CD4-positive, alpha-beta T cell treated with Interferon gamma for 1 hour (primary cell): ENCODE measurements around the gene SUMO1.

ENCODE experiments used
- DNase-seq: peaks from one replicate; pipeline ENCODE4 v3.0.0-alpha.2; 2020

SUMO1 gene

GRCh38 chr2:202196727-202197126 is 41.7 kb downstream of the SUMO1 start:
- no peak for DNase-seq

DNA sequence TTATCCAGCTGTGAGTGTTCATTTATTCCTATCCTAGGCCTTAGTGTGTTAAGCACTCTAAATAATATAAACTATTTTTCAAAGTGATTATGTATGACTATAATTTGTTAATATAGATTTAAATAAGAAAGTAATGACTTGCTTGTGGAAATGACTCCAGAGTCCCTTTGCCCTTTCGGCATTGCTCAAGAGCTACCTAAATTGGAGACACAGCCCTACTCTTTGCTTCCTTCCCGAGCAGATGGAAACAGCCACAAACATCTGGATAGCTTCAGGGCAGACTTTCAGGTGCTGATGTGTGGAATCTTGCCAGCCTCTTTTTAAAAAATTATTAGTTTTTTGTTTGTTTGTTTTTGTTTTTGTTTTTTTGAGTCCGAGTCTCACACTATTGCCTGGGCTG is 44.0 kb downstream of the SUMO1 start:
- no peak for DNase-seq

GRCh38 chr2:202193881-202194353 is 44.5 kb downstream of the SUMO1 start:
- no peak for DNase-seq

DNA sequence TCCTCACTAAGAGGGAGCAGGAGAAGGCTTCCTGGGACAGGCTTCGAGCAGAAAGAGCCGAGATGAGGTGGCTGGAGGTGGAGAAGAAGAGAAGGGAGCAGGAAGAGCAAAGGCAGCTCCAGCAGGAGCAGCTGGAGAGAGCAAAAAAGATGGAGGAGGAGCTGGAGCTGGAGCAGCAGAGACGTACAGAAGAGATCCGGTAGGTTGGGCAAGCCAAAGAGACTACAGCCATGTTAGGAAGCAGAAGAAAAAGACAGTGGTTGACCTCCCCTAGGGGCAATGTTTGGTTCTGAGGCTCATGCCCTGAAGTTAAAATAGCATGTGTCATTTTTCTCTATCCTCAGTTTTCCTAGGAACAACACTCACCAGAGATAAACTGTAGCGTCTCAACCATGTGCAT is 45.1 kb downstream of the SUMO1 start:
- DNase-seq: no peak

- no peak for DNase-seq
These were observed 50.8 kb downstream of the SUMO1 start for GRCh38 chr2:202187570-202187969.

DNA sequence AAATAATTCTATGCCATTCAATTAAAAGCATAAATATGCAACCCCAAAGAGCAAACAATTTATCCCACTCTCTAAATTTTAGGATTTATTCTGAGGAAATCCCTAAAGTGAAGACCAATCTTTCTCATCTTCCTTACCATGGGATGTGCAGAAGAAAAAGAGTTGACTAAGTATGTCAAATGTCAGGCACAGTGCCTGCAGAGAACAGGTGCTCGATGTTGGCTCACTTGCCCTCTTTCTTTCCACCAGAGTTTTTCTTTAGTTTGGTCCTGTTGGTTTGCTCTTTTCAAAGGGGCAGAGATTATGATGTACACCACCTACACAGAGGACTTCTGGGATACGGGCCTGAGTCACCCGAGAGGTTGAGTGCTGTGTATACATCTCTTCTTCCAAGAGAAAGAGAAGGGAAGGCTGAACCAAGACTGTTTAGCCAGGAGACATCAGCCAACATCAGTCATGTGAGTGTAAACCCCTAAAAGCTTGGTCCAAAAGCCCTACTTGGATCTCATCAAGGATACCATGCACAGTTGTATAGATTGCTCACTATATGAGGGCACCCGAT is 51.7 kb downstream of the SUMO1 start:
- DNase-seq: no peak

DNA sequence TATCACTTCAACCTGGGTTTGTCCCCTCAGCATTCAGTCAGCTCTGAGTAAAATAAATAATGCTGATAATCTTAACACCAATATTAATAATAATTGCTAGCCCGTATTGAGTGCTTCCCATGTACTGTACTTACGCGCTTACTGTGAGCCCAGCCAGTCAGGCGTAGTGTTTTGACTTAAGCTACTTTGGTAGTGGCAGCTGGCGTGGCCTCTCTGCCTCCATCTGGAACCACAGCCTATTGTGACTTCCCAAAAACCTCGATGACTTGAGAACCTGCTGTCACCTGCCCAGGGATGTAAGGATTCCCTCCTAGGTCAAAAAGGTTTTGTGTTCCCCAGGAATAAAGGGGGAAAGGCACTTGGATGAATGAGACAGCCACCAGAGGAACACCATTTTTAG is 53.2 kb downstream of the SUMO1 start:
- DNase-seq: no peak

DNA sequence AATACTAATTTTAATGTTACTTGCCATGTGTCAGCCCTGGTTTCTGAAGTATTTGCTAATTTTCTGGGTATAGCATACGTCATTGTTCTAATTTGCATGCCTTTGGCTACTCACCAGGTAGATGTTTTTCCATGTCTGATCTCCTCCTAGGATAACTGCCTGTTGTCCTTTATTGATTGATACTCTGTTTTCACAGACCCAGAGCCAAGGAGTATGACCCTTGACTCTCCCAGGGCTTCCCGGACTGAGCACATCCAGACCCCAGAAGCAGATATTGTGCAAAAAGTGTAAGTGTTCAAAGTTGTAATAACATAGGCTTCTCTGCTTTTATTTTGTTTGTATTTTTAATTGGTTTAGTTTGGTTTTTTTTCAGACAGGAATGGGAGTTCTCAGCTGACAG is 53.8 kb downstream of the SUMO1 start:
- no peak for DNase-seq

GRCh38 chr2:202178346-202178958 is 59.9 kb downstream of the SUMO1 start:
- DNase-seq: peak; percentile 3

- DNase-seq: no peak
These were observed 65.8 kb downstream of the SUMO1 start for GRCh38 chr2:202172439-202173211.

DNA sequence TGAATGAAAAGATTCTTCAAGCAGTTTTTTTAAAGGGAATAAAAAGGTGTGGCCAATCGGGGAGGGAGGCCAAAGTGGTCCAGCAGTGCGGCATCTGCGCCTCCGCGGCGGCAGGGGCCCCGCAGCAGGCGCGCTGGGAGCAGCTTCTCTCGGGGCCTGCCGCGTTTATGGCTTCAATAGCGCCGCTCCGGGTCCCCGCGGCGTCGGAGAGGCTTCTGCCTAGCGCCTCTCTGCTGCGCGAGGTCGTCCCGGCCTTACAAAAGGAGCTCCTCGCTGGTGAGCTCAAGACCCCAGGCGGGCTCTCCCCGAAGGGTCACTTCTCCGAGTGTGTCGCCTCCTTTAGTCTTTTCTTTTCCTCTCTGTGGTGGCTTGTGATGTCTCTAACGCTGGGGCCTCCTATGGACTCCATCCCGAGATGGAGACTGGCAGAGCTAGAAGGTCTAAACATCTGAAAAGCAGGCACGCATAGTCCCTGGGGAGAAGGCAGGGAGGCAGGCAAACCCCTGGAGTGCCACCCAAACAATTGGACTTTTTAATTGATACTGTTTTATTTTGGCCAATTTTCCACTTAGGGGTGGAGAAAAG is 67.1 kb downstream of the SUMO1 start:
- no peak for DNase-seq

DNA sequence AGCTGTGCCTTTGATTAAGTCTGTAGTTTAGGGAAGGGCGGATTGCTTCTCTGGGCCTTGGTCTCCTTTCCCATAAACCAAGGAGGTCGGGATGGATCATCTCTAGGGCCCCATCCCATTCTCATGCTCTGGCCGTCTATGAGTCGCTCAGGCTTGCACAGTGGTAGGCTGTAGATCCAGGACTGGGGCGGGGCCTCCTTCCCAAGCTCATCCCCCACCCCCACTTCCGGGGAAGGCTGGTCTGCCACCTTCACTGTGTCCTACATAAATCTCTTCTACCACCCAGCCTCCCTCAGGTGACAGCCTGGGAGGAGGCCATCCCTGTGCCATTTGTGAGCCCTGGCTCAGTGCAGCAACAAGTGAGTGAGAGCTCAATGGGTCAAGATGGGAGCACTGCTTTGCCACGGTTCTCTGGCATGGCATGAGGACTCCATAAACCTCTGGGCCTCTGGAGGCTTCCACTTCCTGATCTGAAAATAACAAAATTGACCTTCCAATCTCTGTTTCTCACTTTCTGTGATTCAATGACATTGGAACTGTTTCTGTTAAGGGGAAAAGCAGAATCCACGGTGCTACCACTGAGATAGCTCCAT is 68.5 kb downstream of the SUMO1 start:
- DNase-seq: no peak

- no peak for DNase-seq
These were observed 69.3 kb downstream of the SUMO1 start for GRCh38 chr2:202169131-202169530.

- DNase-seq: no peak
These were observed 72.5 kb downstream of the SUMO1 start for GRCh38 chr2:202165945-202166344.

DNA sequence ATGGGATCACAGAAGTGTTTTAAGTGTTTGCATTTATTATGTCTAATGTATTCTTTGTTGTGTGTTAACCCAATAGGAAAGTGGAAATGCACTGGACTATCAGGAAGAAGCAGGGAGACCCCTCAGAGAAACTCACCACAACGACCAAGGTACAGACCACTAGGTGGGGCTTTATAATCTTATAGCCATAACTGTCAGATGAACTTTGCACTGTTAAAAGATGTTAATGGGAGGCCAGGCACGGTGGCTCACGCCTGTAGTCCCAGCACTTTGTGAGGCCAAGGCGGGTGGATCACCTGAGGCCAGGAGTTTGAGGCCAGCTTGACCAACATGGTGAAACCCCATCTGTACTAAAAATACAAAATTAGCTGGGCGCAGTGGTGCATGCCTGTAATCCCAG is 73.2 kb downstream of the SUMO1 start:
- DNase-seq: no peak

- no peak for DNase-seq
These were observed 74.0 kb downstream of the SUMO1 start for GRCh38 chr2:202164411-202164810.

DNA sequence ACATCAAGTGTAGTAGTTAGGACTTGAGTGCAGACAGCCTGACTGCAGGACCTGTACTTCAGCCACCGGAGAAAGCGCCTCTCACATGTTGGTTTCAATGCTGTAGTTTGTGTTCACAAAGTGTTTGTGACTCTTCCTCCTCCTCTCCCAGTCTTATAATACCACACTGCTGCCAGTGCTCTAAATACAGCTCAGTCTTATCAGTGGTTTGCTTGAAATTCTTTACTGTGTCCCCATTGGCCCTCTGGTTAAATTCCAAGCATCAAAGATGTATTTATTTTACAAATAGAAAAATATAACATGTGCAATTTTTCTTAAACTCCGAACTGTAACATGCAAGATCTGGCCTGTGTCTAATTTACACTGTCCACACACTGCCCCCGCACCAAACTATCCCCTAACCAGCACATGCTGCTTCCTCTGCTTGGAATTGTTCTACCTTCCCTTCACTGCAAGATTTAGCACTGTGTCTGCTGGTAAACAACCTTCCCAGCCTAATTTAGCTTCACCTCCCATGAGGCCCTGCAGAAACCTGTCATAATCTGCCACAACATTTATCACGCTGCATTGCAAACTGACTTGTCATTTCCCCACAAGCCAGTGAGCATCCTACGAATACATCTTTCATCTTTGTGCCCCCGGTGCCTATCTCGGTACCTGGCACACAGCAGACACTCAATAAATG is 77.1 kb downstream of the SUMO1 start:
- DNase-seq: no peak

DNA sequence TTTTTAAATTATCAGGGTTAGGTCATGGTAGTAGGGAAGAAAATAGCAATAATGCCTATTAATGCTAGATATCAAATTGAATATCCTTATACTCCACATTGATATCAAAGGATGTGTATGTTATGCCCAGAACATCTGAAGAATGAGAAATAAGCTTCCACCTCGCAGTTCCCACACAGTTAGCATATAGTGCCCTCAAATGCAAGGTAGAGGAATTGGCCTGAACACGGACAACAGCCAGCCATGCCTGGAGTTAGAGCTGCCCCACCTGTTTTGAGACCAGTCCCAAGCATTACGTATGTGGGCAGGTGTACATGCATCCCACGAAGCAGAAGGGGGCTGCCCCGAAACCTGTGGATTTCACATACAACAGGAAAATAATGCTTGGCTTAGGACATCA is 79.6 kb downstream of the SUMO1 start:
- DNase-seq: no peak

- DNase-seq: no peak
These were observed 81.0 kb downstream of the SUMO1 start for GRCh38 chr2:202157211-202157990.
